Endothelial cell of umbilical vein (primary cell): Measurements from ENCODE around the gene CEP350.

Experiments used
- CTCF ChIP-seq, 2 donors: IDR thresholded peaks; 1 replicate in 1 of 2; 2 replicates in 1 of 2; pipeline ENCODE4 v1.5.1; 2011; ENCODE audit warnings: low read length in 2 of 2, mild to moderate bottlenecking in 2 of 2, moderate library complexity in 2 of 2, control low read depth in 1 of 2, inconsistent platforms in 1 of 2, low read depth in 1 of 2; ENCODE audit not compliant: insufficient read depth in 1 of 2; ENCODE audit errors: extremely low read depth in 1 of 2
- EZH2 ChIP-seq: IDR thresholded peaks from 2 replicates; pipeline ENCODE4 v1.6.1; 2012; ENCODE audit warnings: borderline replicate concordance, low read depth, mild to moderate bottlenecking, moderate library complexity, low read length, inconsistent platforms; ENCODE audit not compliant: severe bottlenecking
- MAX ChIP-seq: IDR thresholded peaks from 2 replicates; pipeline ENCODE4 v1.6.1; 2011; ENCODE audit not compliant: insufficient read depth, insufficient read length
- MYC ChIP-seq: IDR thresholded peaks from one replicate; pipeline ENCODE4 v1.6.1; 2011; ENCODE audit warnings: mild to moderate bottlenecking, low read depth, low read length
- POLR2A ChIP-seq: IDR thresholded peaks from 2 replicates; pipeline ENCODE4 v1.6.1; 2012; ENCODE audit warnings: low read depth, mild to moderate bottlenecking, control low read depth, low read length
- POLR2AphosphoS5 ChIP-seq: IDR thresholded peaks from 2 replicates; pipeline ENCODE4 v1.6.1; 2012; ENCODE audit warnings: low read depth, mild to moderate bottlenecking, control low read depth, low read length, moderate library complexity; ENCODE audit not compliant: insufficient read depth

- TF ChIP-seq CTCF (IDR thresholded peaks at IDR 0.05; ENCODE audit: extremely low read depth in 1 of 2, insufficient read depth in 1 of 2, low read depth in 1 of 2, low read length in 2 of 2) (no peak), POLR2A (no peak), EZH2 (no peak), POLR2AphosphoS5 (no peak), MAX (no peak), MYC (no peak)
These were observed 157.5 kb downstream of the CEP350 start for GRCh38 chr1:180112091-180112490.
